Psoas muscle (tissue), 7 donors: ENCODE data around the gene SERINC4. TPM values are rescaled to one million over a fixed set of nuclear protein-coding genes. Genes with fewer than 3 reads are reported as not detected.

ENCODE experiments used
- polyA plus RNA-seq, 3 donors: library from polyadenylated mRNA; stranded (reverse); fragments of 200-250 nt; gene quantifications; one replicate each; pipeline ENCODE4 v1.2.3, GENCODE V29; 2013
- total RNA-seq, 4 donors: library from RNA; stranded (reverse); fragmentation: NEBNext Ultra II Directional in 2 of 4; extraction: Animal tissue kit (Norgen Biotek cat#: 25700) in 2 of 4; gene quantifications; one replicate each; pipeline versions ENCODE4 v1.2.1 to v1.2.4, GENCODE V29; 2021 to 2023
- donor health status: healthy with polysubstance abuse.
- donor health status: DM: no; HTN: no; CAD: no; lungs with moderate emphysema.
- donor health status: Bipolar disorder and iron deficiency.
- donor health status: healthy.
- donor health status: DM: no; HTN: no; CAD: no.
- donor health status: DM: no; HTN: no; CAD: no.
- donor health status: DM: yes; HTN: yes; CAD: no.

The SERINC4 gene
- total and polyA plus RNA-seq, 7 donors, result 0.15 to 0.93 (median 0.23) TPM

Other genes starting within 250 kb of the SERINC4 start
- gene PPIP5K1, start 210.0 kb downstream of the SERINC4 start, total RNA-seq, result 10 to 100 TPM; 19.3 to 37.3 (median 27.9) TPM
- 10 to 100 TPM in 1 of 3 donors, 1 to 10 TPM in 2; 4.5 to 14.2 (median 5.2) TPM for gene PPIP5K1, start 210.0 kb downstream of the SERINC4 start, polyA plus RNA-seq
- gene CKMT1B, start 206.2 kb downstream of the SERINC4 start, total RNA-seq, result under 1 TPM in 1 of 4 donors, not detected in 3; 0.21 TPM
- gene CKMT1B, start 206.2 kb downstream of the SERINC4 start, polyA plus RNA-seq, result under 1 TPM in 2 of 3 donors, not detected in 1; 0.10 to 0.14 TPM
- under 1 TPM in 3 of 4 donors, not detected in 1; 0.08 to 0.62 (median 0.20) TPM for gene STRC, start 181.4 kb downstream of the SERINC4 start, total RNA-seq
- under 1 TPM in 2 of 3 donors, not detected in 1; 0.10 to 0.31 TPM for gene STRC, start 181.4 kb downstream of the SERINC4 start, polyA plus RNA-seq
- gene CATSPER2, start 151.4 kb downstream of the SERINC4 start, total RNA-seq, result 1 to 10 TPM in 3 of 4 donors, under 1 TPM in 1; 0.87 to 1.4 (median 1.2) TPM
- gene CATSPER2, start 151.4 kb downstream of the SERINC4 start, polyA plus RNA-seq, result 1 to 10 TPM in 2 of 3 donors, under 1 TPM in 1; 0.80 to 3.2 (median 3.1) TPM
- not detected for gene CKMT1A, start 106.4 kb downstream of the SERINC4 start, total RNA-seq
- under 1 TPM; 0.03 to 0.14 (median 0.12) TPM for gene CKMT1A, start 106.4 kb downstream of the SERINC4 start, polyA plus RNA-seq
- 10 to 100 TPM; 49.5 to 81.9 (median 66.7) TPM for gene PDIA3, start 53.8 kb downstream of the SERINC4 start, total RNA-seq
- gene PDIA3, start 53.8 kb downstream of the SERINC4 start, polyA plus RNA-seq, result 10 to 100 TPM; 48.0 to 89.0 (median 50.0) TPM
- 1 to 10 TPM; 1.3 to 8.5 (median 2.3) TPM for gene ELL3, start 23.3 kb downstream of the SERINC4 start, total RNA-seq
- 1 to 10 TPM; 1.5 to 4.6 (median 4.1) TPM for gene ELL3, start 23.3 kb downstream of the SERINC4 start, polyA plus RNA-seq
- 1,000 to 10,000 TPM in 1 of 4 donors, 100 to 1,000 TPM in 3; 471 to 1,023 (median 623) TPM for gene SERF2, start 7.9 kb downstream of the SERINC4 start, total RNA-seq
- 1,000 to 10,000 TPM; 1,091 to 1,648 (median 1,147) TPM for gene SERF2, start 7.9 kb downstream of the SERINC4 start, polyA plus RNA-seq
- gene HYPK, start 379 bp upstream of the SERINC4 start, total RNA-seq, result 10 to 100 TPM; 17.7 to 28.0 (median 18.9) TPM
- gene HYPK, start 379 bp upstream of the SERINC4 start, polyA plus RNA-seq, result 10 to 100 TPM in 2 of 3 donors, under 1 TPM in 1; 0.77 to 36.5 (median 26.4) TPM
- gene MFAP1, start 24.5 kb upstream of the SERINC4 start, total RNA-seq, result 10 to 100 TPM; 18.0 to 21.4 (median 20.7) TPM
- gene MFAP1, start 24.5 kb upstream of the SERINC4 start, polyA plus RNA-seq, result 10 to 100 TPM; 17.2 to 31.4 (median 23.5) TPM
- under 1 TPM; 0.47 to 0.88 (median 0.75) TPM for gene WDR76, start 26.8 kb upstream of the SERINC4 start, total RNA-seq
- under 1 TPM; 0.34 to 0.70 (median 0.59) TPM for gene WDR76, start 26.8 kb upstream of the SERINC4 start, polyA plus RNA-seq